ENCODE measurements around the gene NBPF9.
"Not testable (repeated sequence)": the region's sequence is repeated elsewhere in the genome, so short reads cannot be mapped to it uniquely, and the experiment has no call there.

The NBPF9 gene, protein sequence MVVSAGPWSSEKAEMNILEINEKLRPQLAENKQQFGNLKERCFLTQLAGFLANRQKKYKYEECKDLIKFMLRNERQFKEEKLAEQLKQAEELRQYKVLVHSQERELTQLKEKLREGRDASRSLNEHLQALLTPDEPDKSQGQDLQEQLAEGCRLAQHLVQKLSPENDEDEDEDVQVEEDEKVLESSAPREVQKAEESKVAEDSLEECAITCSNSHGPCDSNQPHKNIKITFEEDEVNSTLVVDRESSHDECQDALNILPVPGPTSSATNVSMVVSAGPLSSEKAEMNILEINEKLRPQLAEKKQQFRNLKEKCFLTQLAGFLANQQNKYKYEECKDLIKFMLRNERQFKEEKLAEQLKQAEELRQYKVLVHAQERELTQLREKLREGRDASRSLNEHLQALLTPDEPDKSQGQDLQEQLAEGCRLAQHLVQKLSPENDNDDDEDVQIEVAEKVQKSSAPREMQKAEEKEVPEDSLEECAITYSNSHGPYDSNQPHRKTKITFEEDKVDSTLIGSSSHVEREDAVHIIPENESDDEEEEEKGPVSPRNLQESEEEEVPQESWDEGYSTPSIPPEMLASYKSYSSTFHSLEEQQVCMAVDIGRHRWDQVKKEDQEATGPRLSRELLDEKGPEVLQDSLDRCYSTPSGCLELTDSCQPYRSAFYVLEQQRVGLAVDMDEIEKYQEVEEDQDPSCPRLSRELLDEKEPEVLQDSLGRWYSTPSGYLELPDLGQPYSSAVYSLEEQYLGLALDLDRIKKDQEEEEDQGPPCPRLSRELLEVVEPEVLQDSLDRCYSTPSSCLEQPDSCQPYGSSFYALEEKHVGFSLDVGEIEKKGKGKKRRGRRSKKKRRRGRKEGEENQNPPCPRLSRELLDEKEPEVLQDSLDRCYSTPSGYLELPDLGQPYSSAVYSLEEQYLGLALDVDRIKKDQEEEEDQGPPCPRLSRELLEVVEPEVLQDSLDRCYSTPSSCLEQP (N-terminal part only)

GRCh38 chr1:149103109-149104081, at the start of gene NBPF9:
NBPF9 (minus strand) TSS chr1:149103551; CDS start chr1:149082139, 21,412 bp downstream.
- DNase-seq: peak; percentile 1

DNA sequence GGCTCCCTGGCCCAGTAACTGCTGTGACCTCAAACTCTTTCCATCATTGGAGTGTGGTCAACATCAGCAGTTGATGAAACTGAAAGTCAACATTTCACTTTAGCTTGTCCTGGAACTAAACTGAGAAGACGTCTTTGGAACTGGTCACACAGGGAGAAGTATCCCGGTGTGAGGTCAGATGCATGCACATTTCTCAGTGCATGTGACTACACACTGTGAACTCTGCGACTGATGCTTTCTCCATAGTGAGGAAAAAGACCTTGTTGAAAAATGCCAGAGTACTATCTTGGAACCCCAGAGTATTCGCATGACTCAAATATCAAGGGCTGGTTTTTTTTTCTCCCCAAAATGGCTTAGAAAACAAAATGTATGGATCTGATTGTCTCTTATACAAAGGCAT, 46.6 kb upstream of the NBPF9 start:
- not testable (repeated sequence) for DNase-seq

GRCh38 chr1:149137585-149137984, 34.2 kb upstream of the NBPF9 start:
- not testable (repeated sequence) for DNase-seq

GRCh38 chr1:149130938-149131337, 27.6 kb upstream of the NBPF9 start:
- DNase-seq: not testable (repeated sequence)

- not testable (repeated sequence) for DNase-seq
Measured at GRCh38 chr1:149129245-149129644, 25.9 kb upstream of the NBPF9 start.

GRCh38 chr1:149126555-149127145, 23.3 kb upstream of the NBPF9 start:
- not testable (repeated sequence) for DNase-seq

GRCh38 chr1:149123948-149124926, 20.9 kb upstream of the NBPF9 start:
- peak; percentile 3 for DNase-seq

GRCh38 chr1:149112828-149113227, 9.5 kb upstream of the NBPF9 start:
- DNase-seq: not testable (repeated sequence)

GRCh38 chr1:149110343-149110742, 7.0 kb upstream of the NBPF9 start:
- DNase-seq: not testable (repeated sequence)

DNA sequence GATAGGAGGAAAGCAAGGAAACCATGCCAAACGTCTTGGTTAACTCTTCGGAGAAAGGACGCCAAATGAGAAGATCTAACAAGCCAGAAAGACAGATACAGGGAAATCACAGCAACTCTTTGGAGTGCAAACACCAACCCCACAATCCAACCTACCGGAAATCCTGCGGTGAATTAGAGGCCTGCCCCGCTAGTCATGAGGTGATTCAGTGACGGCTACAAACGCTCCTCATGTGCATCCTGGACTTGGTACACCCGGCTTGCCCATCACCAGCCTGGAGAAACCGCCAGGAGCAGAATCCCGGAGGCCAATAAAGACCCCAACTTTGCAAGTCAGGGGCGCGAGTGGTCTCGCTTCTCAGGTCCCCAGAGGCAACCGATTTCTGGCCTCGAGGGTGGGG, 777 bp downstream of the NBPF9 start:
- not testable (repeated sequence) for DNase-seq

GRCh38 chr1:149098276-149098675, 5.1 kb downstream of the NBPF9 start:
- DNase-seq: not testable (repeated sequence)

DNA sequence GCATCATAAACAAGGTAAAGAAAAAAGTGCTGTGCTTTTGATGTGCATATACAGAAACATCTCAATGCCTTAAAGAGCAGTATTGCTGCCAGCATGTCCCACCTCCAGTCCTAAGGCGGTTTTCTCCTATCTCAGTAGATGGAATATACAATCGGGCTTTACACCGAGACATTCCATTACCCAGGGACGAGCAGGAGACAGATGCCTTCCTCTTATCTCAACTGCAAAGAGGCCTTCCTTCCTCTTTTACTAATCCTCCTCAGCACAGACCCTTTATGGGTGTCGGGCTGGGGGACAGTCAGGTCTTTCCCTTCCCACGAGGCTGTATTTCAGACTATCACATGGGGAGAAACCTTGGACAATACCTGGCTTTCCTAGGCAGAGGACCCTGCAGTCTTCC, 10.2 kb downstream of the NBPF9 start:
- not testable (repeated sequence) for DNase-seq

DNA sequence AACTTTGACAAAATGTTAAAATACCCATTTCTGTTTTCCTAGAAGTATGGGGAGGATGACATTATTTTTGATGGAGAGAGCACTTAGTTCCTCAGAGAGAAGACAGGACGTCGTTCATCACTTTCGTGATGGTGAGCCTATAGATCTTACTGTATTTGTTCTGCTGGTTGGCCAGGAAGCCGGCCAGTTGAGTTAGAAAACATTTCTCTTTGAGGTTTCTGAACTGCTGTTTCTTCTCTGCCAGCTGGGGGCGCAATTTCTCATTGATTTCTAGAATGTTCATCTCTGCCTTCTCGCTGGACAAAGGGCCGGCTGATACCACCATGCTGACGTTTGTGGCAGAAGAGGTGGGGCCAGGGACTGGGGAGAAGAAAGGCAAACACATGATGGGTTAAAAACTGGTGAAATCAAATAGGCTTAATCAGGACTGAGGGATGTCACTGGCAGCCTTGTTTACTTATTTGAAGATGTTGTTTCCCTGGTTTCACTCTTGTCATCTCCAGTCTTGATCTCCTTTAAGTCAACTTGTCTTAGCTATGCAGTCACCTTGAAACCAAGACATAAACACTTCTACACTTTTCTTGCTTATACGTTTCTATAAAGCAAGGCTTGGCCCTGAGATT, 27.7 kb downstream of the NBPF9 start:
- DNase-seq: not testable (repeated sequence)

DNA sequence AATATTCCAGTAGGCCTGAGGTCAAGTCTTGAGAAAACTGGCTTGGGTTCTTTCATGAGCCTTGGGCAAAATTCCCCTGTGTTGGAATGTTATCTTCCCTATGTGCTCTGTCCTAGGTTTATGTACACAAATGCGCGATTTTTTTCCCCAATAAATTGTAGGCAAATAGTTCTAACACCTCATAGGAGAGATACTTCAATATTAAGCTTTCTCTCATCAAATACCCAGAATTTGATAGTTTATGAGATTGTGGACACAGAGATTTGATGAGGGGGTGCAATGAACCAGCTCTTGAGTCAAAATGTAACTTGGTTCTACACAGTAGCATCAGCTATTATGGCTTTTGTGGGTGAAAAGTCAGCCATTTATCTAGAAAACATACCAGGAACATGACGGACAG, 38.7 kb downstream of the NBPF9 start:
- not testable (repeated sequence) for DNase-seq

- DNase-seq: not testable (repeated sequence)
Measured at GRCh38 chr1:149043056-149043455, 60.3 kb downstream of the NBPF9 start.

DNA sequence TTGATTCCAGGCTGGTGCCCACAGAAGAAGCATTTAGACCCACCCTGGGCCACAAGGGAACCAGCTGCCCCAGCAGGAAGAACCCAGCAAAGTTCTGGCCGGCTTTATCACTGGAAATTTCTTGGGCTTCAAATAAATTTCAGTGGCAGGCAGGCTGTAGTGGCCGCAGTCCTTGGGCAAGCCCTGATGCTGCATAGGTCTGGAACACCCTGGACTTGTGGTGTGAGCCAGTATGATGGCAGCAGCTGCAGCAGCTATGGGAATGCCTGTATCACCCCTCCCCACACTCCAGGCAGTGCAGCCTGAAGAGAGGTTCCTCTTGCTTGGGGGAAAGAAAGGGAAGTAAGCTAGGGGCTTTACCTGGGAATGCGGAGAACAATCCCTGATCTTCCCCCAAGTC, 69.4 kb downstream of the NBPF9 start:
- not testable (repeated sequence) for DNase-seq

- DNase-seq: not testable (repeated sequence)
Measured at GRCh38 chr1:149024327-149024726, 79.0 kb downstream of the NBPF9 start.

- not testable (repeated sequence) for DNase-seq
Measured at GRCh38 chr1:149018577-149018976, 84.8 kb downstream of the NBPF9 start.

DNA sequence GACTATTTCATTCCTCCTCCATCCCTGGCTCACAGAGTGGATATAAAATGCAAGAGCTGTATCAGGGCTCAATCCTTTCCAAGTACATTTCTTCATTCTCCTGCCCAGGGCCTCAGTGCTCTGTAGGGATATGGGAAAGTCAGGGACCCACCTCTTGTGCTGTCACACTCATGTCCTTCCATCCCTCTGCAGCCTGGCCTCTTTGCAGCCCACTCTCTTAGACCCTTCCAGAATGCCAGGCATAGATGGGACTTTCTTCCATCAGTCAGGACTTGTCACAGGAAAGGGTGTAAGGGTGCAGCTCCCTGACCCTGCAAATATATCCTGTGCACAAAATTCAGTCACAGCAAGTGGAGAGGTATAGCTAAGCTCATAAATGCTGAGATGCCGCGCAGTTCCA, 86.7 kb downstream of the NBPF9 start:
- not testable (repeated sequence) for DNase-seq

DNA sequence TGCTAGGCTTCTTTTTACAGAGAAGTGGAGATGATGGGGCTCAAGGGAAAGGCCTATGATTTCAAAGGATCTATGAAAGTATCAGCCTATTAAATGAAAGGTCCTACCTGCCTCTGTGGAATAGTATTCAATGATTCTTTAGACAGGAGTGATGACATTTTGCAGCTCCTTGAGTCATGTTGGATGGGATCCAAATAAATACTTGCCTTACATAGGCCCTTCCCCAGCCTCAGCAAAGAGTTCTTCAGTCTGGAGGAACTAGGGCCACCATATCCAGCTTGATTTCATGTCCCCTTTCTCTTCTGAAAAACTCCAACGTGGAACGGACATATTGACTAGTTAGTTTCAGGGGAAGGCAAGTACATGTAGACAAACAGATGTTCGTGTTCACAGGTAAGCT, 87.8 kb downstream of the NBPF9 start:
- DNase-seq: not testable (repeated sequence)

All from NCI-H1105 (cell line).